ENCODE measurements around the gene PEBP1. TPM values are rescaled to one million over a fixed set of nuclear protein-coding genes. Genes with fewer than 3 reads are reported as not detected.

PEBP1 gene
- total RNA-seq, 1 donor from 2014 or later = 266 TPM

DNA sequence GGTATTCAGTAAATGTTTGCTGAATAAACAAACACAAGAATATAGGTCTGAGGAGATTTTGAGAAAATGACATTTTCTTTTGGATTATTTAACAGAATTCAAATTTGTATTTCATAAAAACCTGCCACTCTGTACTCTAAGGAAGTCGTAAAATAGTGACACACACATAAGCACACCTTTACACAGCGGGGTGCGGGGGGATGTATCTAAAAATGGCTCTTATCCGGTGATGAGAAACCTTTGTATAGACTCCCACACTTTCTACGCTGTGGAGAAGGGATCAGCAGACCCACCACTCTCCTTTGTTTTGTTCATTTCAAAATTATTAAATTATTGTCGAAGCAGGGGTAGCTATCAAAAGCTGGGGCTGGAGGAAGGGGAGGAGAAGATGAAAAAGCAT, 58.0 kb downstream of the PEBP1 start:
- no peak for DNase-seq

Other genes starting within 250 kb of the PEBP1 start
- 0.78 TPM for gene KSR2, start 167.1 kb upstream of the PEBP1 start, total RNA-seq
- 25.7 TPM for gene RFC5, start 119.4 kb upstream of the PEBP1 start, total RNA-seq
- gene WSB2, start 74.9 kb upstream of the PEBP1 start, total RNA-seq = 415 TPM
- 15.4 TPM for gene VSIG10, start 32.1 kb upstream of the PEBP1 start, total RNA-seq
- gene TAOK3, start 236.8 kb downstream of the PEBP1 start, total RNA-seq = 52.9 TPM
- gene SUDS3, start 240.4 kb downstream of the PEBP1 start, total RNA-seq = 67.2 TPM

All from occipital lobe (tissue), 2 donors.